SU-DHL-6 (cell line): Measurements from ENCODE around the gene KRTAP10-11.
"Not testable (repeated sequence)": the region's sequence is repeated elsewhere in the genome, so short reads cannot be mapped to it uniquely, and the experiment has no call there.

Source experiments
- H2AFZ ChIP-seq: fragments of 200-600 bp; sonication (generic); 2 replicates; pipeline ENCODE4 v1.6.1; 2014; ENCODE audit warnings: low read depth, mild to moderate bottlenecking, moderate library complexity, mixed read lengths, antibody characterized with exemption, low read length; ENCODE audit not compliant: severe bottlenecking
- H3F3A ChIP-seq: fragments of 200-600 bp; shearing (Covaris generic); 2 replicates; pipeline ENCODE4 v1.6.0; 2016; ENCODE audit warnings: antibody characterized with exemption, mild to moderate bottlenecking; ENCODE audit not compliant: insufficient read depth
- H3K27ac ChIP-seq: fragments of 200-600 bp; sonication (generic); 2 replicates; pipeline ENCODE4 v1.5.1; 2016; ENCODE audit warnings: low read depth, mild to moderate bottlenecking, low read length, moderate library complexity, mixed read lengths
- H3K27me3 ChIP-seq: fragments of 200-600 bp; sonication (generic), shearing (Covaris generic); 2 replicates; pipeline ENCODE4 v1.6.0; 2014; ENCODE audit warnings: mild to moderate bottlenecking, low read length
- H3K36me3 ChIP-seq: fragments of 200-600 bp; sonication (generic); 2 replicates; pipeline ENCODE4 v1.6.1; 2014; ENCODE audit warnings: mild to moderate bottlenecking, low read length, mixed read lengths
- H3K4me2 ChIP-seq: fragments of 300-600, 200-600 bp; shearing (Covaris generic), sonication (generic); 2 replicates; pipeline ENCODE4 v1.6.0; 2014; ENCODE audit warnings: low read length, low read depth, mild to moderate bottlenecking; ENCODE audit not compliant: poor library complexity, severe bottlenecking
- H3K4me3 ChIP-seq: fragments of 200-600 bp; sonication (generic); 2 replicates; pipeline ENCODE4 v1.5.1; 2014; ENCODE audit warnings: antibody characterized with exemption, low read length, mild to moderate bottlenecking, mixed read lengths; ENCODE audit not compliant: insufficient read depth, poor library complexity, severe bottlenecking
- H3K79me2 ChIP-seq: fragments of 200-600 bp; sonication (generic); 2 replicates; pipeline ENCODE4 v1.6.1; 2014; ENCODE audit warnings: mild to moderate bottlenecking, low read length, moderate library complexity; ENCODE audit not compliant: insufficient read depth
- H3K9ac ChIP-seq: fragments of 200-600 bp; sonication (generic); 2 replicates; pipeline ENCODE4 v1.7.0; 2014; ENCODE audit warnings: mild to moderate bottlenecking, low read length
- H3K9me2 ChIP-seq: fragments of 200-600 bp; sonication (generic); replicated peaks from 2 replicates; pipeline ENCODE4 v1.6.1; 2014; ENCODE audit warnings: low read length; ENCODE audit not compliant: insufficient read depth
- H3K9me3 ChIP-seq: fragments of 200-600 bp; sonication (generic); 2 replicates; pipeline ENCODE4 v1.6.1; 2014; ENCODE audit warnings: low read length, mixed read lengths; ENCODE audit not compliant: insufficient read depth
- H4K20me1 ChIP-seq: fragments of 200-600 bp; sonication (generic); 2 replicates; pipeline ENCODE4 v1.6.1; 2014; ENCODE audit warnings: low read depth, mild to moderate bottlenecking, antibody characterized with exemption, low read length, moderate library complexity, mixed read lengths
- EZH2phosphoT487 ChIP-seq: fragments of 200-600 bp; sonication (generic), shearing (Covaris generic); conservative IDR thresholded peaks from 2 replicates; pipeline ENCODE4 v1.6.1; 2018; ENCODE audit warnings: mild to moderate bottlenecking, antibody characterized with exemption, low read length, moderate library complexity, mixed read lengths
- TF ChIP-seq, protein P1 (sequence below): fragments of 200-600 bp; sonication (generic); IDR thresholded peaks from one replicate; pipeline ENCODE4 v1.5.1; 2017; ENCODE audit warnings: antibody characterized with exemption, mild to moderate bottlenecking, low read length, moderate library complexity; ENCODE audit not compliant: insufficient read depth, poor library complexity, severe bottlenecking

Gene KRTAP10-11, protein sequence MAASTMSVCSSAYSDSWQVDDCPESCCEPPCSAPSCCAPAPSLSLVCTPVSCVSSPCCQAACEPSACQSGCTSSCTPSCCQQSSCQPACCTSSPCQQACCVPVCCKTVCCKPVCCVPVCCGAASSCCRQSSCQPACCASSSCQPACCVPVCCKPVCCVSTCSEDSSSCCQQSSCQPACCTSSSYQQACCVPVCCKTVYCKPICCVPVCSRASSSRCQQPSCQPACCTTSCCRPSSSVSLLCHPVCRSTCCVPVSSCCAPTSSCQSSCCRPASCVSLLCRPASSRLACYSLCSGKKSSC

DNA sequence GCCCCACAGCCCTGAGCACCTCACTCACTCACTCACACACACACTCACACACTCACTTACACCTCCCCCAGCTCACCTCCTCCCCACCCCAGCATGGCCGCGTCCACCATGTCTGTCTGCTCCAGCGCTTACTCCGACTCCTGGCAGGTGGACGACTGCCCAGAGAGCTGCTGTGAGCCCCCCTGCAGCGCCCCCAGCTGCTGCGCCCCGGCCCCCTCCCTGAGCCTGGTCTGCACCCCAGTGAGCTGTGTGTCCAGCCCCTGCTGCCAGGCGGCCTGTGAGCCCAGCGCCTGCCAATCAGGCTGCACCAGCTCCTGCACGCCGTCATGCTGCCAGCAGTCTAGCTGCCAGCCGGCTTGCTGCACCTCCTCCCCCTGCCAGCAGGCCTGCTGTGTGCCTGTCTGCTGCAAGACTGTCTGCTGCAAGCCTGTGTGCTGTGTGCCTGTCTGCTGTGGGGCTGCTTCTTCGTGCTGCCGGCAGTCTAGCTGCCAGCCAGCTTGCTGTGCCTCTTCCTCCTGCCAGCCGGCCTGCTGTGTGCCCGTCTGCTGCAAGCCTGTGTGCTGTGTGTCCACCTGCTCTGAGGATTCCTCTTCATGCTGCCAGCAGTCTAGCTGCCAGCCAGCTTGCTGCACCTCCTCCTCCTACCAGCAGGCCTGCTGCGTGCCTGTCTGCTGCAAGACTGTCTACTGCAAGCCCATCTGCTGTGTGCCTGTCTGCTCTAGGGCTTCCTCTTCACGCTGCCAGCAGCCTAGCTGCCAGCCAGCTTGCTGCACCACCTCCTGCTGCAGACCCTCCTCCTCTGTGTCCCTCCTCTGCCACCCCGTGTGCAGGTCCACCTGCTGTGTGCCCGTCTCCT, at the start of gene KRTAP10-11:
Gene KRTAP10-11, plus strand, starts transcription at position 49 of the 856 bp plus-strand sequence. Its CDS starts 45 bp downstream, at position 94.
- H3K9me3 ChIP-seq: peaks cover 11% of the 10 kb centered on the region; the same call in 1 of the 2 replicates
- not testable (repeated sequence) for H3K79me2 ChIP-seq, H3K36me3 ChIP-seq, H3K9ac ChIP-seq, H3K27ac ChIP-seq, H3F3A ChIP-seq, H4K20me1 ChIP-seq, H2AFZ ChIP-seq, H3K4me2 ChIP-seq, H3K4me3 ChIP-seq, H3K27me3 ChIP-seq, H3K9me2 ChIP-seq

DNA sequence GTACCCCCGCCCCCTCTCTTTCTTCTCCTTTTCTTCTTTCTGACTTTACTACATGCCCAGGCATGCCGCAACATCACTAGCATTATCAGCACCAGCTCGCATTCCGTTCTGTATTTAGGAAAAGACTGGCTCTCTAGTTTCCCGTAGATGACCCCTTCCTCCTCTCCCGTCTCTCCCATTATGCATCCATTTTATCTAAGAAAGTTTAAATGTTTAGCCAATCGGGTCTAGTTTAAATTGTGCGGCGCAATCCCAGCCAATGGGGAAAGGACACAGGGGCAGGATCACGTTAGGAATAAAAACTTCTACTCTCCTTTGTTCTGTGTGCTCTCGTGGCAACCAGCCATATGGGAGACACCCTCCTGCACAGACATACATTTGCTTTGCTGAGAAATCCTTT, 48.2 kb upstream of the KRTAP10-11 start:
- no peaks in the 10 kb centered on the region for H4K20me1 ChIP-seq
- H3K27ac ChIP-seq: no peak overlapping the region
- H3K27me3 ChIP-seq: no peaks in the 10 kb centered on the region
- H2AFZ ChIP-seq: no peak overlapping the region
- no peaks in the 10 kb centered on the region for H3F3A ChIP-seq
- no peak overlapping the region for H3K4me2 ChIP-seq
- no peak overlapping the region for H3K4me3 ChIP-seq
- no peaks in the 10 kb centered on the region for H3K9me3 ChIP-seq
- no peak overlapping the region for H3K9ac ChIP-seq
- no peaks in the 10 kb centered on the region for H3K79me2 ChIP-seq
- TF ChIP-seq EZH2phosphoT487: no peak
- TF ChIP-seq, protein P1, sequence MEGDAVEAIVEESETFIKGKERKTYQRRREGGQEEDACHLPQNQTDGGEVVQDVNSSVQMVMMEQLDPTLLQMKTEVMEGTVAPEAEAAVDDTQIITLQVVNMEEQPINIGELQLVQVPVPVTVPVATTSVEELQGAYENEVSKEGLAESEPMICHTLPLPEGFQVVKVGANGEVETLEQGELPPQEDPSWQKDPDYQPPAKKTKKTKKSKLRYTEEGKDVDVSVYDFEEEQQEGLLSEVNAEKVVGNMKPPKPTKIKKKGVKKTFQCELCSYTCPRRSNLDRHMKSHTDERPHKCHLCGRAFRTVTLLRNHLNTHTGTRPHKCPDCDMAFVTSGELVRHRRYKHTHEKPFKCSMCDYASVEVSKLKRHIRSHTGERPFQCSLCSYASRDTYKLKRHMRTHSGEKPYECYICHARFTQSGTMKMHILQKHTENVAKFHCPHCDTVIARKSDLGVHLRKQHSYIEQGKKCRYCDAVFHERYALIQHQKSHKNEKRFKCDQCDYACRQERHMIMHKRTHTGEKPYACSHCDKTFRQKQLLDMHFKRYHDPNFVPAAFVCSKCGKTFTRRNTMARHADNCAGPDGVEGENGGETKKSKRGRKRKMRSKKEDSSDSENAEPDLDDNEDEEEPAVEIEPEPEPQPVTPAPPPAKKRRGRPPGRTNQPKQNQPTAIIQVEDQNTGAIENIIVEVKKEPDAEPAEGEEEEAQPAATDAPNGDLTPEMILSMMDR: no peak
- H3K36me3 ChIP-seq: no peaks in the 10 kb centered on the region
- H3K9me2 ChIP-seq: no peaks in the 10 kb centered on the region

DNA sequence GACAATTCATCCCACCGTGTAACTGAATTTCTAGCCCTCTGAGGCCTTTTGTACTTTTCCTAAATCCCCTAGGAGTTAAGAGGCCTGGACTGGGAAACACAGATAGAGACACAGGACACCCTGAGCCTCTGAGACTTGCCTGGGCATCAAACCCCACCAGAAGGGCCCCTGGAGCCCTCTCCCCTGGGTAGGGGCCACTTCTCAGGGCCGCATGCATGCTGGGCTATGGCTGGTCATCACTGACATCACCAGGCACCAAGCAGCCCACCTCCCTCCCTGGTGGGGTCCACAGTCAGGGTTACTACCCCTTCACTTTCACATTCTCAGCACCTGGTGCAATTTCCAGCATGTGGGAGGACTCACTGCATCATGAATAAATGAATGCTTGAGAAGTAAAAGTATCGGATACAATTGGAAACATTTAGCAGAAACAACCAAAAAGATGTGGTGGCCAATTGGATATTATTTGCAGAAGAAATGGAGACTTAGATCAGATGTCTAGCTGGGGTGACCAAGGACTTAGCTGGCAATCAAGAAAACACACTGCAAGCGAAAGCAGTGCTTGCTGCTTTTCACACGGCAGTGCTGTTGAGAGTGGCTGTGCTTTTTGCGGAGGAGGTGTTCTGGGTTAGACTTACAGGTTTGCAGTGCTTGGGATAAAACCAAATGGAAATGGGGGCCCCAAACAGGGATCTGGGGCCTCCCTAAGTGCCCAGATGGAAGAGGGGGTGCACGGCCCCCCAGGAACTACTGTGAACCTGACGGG, 46.8 kb upstream of the KRTAP10-11 start:
- Histone ChIP-seq H3K36me3 (no peaks in the 10 kb centered on the region), H3K4me2 (no peak overlapping the region), H3K27me3 (no peaks in the 10 kb centered on the region), H3K27ac (no peak overlapping the region), H3K4me3 (no peak overlapping the region), H3K9me3 (no peaks in the 10 kb centered on the region), H3K9me2 (no peaks in the 10 kb centered on the region), H2AFZ (no peak overlapping the region), H3K79me2 (no peaks in the 10 kb centered on the region), H4K20me1 (no peaks in the 10 kb centered on the region), H3F3A (no peaks in the 10 kb centered on the region), H3K9ac (no peak overlapping the region)
- TF ChIP-seq, protein P1: no peak
- no peak for TF ChIP-seq EZH2phosphoT487

DNA sequence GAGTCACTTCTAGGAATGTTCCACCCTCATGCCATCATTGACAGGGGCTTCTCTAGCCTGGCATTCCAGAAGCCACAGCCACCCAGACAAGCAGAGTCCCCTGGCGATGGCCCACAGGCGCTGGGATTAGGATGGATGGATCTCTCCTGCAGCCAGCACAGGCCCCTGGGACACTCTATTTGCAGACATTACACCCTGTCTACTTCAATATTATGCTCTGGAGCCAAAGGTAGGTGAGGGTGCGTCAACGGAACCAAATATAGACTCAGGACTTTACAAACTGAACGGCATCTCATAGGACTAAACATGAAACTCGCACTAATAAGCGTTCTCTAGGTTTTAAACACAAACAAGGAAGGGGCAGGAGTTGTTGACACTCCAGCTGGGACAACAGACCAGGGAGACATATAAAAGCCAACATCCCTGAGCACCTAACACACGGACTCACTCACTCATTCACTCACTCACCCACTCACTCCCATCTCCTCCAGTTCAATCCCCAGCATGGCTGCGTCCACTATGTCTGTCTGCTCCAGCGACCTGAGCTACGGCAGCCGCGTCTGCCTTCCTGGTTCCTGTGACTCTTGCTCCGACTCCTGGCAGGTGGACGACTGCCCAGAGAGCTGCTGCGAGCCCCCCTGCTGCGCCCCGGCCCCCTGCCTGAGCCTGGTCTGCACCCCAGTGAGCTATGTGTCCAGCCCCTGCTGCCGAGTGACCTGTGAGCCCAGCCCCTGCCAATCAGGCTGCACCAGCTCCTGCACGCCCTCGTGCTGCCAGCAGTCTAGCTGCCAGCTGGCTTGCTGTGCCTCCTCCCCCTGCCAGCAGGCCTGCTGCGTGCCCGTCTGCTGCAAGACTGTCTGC, 45.9 kb upstream of the KRTAP10-11 start, which contains the start of gene KRTAP10-7:
Gene KRTAP10-7, plus strand, starts transcription at position 480 of the 861 bp plus-strand sequence. Its CDS starts 25 bp downstream, at position 505.
- H4K20me1 ChIP-seq, H3K4me3 ChIP-seq, H2AFZ ChIP-seq, H3K4me2 ChIP-seq, H3K9ac ChIP-seq, H3K36me3 ChIP-seq, H3K27ac ChIP-seq, H3K79me2 ChIP-seq, H3F3A ChIP-seq, H3K27me3 ChIP-seq, H3K9me2 ChIP-seq, H3K9me3 ChIP-seq: not testable (repeated sequence)

GRCh38 chr21:44601091-44601490, 45.1 kb upstream of the KRTAP10-11 start:
- not testable (repeated sequence) for H3K9ac ChIP-seq, H3K27ac ChIP-seq, H3K36me3 ChIP-seq, H3K4me3 ChIP-seq, H3F3A ChIP-seq, H3K4me2 ChIP-seq, H3K79me2 ChIP-seq, H3K27me3 ChIP-seq, H3K9me2 ChIP-seq, H2AFZ ChIP-seq, H4K20me1 ChIP-seq, H3K9me3 ChIP-seq
